ENCODE data around the gene DCTPP1. TPM values are rescaled to one million over a fixed set of nuclear protein-coding genes. Genes with fewer than 3 reads are reported as not detected.

Gene DCTPP1
- total and polyA plus RNA-seq, 9 of the 15 experiments (the other 6 are each of a cell fraction or from before 2014, with no cell fraction given), result 45.0 to 132 (median 80.6) TPM

DNA sequence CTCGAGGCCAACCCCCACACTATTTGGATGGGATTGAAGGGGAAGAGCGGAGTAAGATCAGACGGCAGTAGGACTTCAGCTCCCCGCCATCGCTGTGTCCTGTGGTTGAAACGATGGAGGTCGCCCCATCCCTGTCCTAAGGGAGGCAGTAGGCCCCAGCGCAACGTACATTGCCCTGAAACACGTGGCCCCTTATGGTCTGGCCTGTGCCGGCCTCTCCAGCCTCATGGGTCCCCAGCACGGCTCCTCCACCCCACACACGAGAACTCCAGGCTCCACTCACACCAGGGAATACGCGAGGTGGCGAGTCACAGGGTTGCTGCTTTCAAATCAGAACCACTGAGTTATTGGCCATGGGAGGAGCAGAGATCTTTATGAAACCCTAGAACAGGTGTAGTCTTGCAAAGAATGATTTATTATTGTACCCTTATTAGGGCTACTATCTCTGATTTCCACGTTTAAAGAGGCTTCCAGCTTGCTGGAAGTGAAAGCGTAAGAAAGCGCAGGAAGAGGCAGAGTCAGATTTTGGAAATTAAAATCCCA, 669 bp upstream of the DCTPP1 start (continued):
- TF ChIP-seq MGA (IDR thresholded peaks at IDR 0.05) (peak; percentile 99), ZFP91 (CRISPR knock-in tag; IDR thresholded peaks at IDR 0.05) (no peak), ARID2 (IDR thresholded peaks at IDR 0.05) (peak; percentile 2; the same call in 1 of the 2 replicates), MIER1 (IDR thresholded peaks at IDR 0.05; ENCODE audit: low read depth) (no peak), PBX2 (CRISPR knock-in tag; IDR thresholded peaks at IDR 0.05; ENCODE audit: low read depth) (no peak), PBX2 (tag; conservative IDR thresholded peaks at IDR 0.05; ENCODE audit: low read depth) (no peak), NFIX (CRISPR knock-in tag; IDR thresholded peaks at IDR 0.05; ENCODE audit: low read depth) (no peak), NFRKB (IDR thresholded peaks at IDR 0.05; ENCODE audit: low read depth) (peak; percentile 50; the same call in 1 of the 2 replicates), TBP (optimal IDR thresholded peaks at IDR 0.05; ENCODE audit: low read depth, low read length) (no peak), SIX5 (IDR thresholded peaks at IDR 0.05; ENCODE audit: borderline replicate concordance in 1 of 2, insufficient read depth in 1 of 2, low read depth in 1 of 2, low read length in 2 of 2) (no peak), TOE1 (IDR thresholded peaks at IDR 0.05; ENCODE audit: borderline replicate concordance) (peak; percentile 27; the same call in 1 of the 2 replicates), TOE1 (CRISPR knock-in tag; IDR thresholded peaks at IDR 0.05; ENCODE audit: borderline replicate concordance, low read depth) (no peak)

All from K562 (cell line).